ENCODE results near the gene CFAP300. TPM values are rescaled to one million over a fixed set of nuclear protein-coding genes. Genes with fewer than 3 reads are reported as not detected.

The CFAP300 gene
- total RNA-seq, 1 experiment from 2014 or later = 9.0 TPM

GRCh38 chr11:102073253-102073652 lies 26.0 kb downstream of the CFAP300 start:
- DNase-seq (ENCODE audit: low spot score) = no peak

- no peak for DNase-seq (ENCODE audit: low spot score)
These were observed 32.4 kb downstream of the CFAP300 start for GRCh38 chr11:102079625-102080024.

GRCh38 chr11:102081313-102081712 lies 34.1 kb downstream of the CFAP300 start:
- DNase-seq (ENCODE audit: low spot score) = no peak

DNA sequence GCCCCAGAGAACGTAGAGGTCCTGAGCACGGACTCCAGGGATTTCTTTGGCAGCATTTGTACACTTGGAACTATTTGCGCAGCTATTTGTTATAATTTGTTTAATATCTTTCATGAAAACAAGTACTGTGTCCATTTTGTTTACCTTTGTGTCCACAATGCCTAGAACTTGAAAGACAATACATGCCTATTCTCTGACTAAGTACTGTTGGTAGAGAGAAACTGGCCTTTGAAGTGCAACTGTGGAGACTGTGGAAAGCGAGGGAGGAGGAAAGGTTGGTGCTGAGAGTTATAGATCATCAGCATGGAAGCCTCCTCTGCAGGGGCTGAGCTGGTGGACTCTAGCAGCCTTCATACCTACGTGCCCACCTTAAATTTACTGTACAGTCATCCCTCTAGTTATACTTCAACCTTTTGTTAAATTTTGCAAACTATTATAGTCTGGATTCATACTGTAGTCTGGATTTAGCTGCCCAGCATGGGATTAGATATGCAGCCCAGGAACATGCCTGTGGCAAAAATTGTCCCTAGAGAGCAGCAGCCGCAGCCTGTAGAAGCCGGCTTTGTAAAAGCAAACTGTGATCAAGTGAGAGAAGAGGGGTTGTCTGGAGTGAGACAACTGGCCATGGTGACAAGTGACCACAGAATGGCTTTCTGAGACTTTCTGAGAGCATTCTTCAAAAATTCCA lies 38.8 kb downstream of the CFAP300 start:
- DNase-seq (ENCODE audit: low spot score) = no peak

GRCh38 chr11:102097186-102097585 lies 49.9 kb downstream of the CFAP300 start:
- no peak for DNase-seq (ENCODE audit: low spot score)

DNA sequence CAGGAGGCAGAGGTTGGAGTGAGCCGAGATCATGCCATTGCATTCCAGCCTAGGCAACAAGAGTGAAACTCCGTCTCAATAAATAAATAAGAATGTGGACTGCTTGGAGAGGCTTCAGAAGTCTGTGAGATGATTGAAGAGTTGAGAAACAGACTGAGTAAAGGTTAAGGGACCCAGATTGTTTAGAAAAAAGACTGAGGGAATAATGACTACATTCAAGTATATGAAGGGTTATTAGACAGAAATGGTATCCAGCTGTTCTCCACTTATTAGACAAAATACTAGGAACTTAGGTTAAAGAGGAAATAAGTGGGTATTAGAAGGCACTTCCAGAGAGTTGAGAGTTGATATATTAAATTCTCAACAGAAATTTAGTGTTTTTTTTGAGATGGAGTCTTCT lies 52.5 kb downstream of the CFAP300 start:
- DNase-seq (ENCODE audit: low spot score) = no peak

DNA sequence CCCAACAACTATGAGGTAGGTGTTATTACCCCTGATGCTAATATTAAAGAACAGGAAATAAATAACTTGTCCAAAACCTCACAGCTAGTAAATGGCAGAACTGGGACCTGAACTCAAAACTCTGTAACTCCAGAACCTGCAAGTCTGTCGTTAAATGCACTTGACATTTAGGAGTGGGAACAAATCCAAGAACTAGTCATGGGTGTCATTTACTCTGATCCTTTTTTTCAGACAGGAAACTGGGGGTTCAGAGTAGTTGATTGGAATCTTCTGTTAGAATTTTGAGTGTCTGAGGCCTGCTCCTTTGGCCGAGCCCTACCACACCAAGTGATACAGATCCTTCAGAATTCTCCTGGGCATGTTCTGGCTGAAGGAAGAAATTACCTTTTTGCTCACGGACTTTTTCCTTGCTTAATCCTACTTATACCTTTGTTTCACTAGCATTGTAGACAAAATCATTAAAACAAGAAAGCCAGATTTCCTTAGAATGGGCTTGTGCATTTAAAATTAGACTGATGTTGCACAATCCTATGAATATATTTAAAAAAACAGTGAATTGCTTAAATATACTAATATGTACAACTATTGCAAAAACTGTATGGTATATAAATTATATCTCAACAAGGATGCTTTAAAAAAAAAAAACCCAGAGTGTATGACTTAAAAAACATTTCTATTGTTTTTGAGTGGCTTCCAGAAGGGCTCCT lies 61.6 kb downstream of the CFAP300 start:
- DNase-seq (ENCODE audit: low spot score) = no peak

- DNase-seq (ENCODE audit: low spot score) = peak; percentile 62
These were observed 62.9 kb downstream of the CFAP300 start, which contains the start of gene YAP1 for GRCh38 chr11:102109896-102110760. TSS of gene YAP1 (plus strand) at chr11:102110447. CDS start at chr11:102110849, 402 bp downstream.

DNA sequence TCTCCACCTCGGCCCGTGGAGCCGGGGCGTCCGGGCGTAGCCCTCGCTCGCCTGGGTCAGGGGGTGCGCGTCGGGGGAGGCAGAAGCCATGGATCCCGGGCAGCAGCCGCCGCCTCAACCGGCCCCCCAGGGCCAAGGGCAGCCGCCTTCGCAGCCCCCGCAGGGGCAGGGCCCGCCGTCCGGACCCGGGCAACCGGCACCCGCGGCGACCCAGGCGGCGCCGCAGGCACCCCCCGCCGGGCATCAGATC lies 63.4 kb downstream of the CFAP300 start:
- no peak for DNase-seq (ENCODE audit: low spot score)

DNA sequence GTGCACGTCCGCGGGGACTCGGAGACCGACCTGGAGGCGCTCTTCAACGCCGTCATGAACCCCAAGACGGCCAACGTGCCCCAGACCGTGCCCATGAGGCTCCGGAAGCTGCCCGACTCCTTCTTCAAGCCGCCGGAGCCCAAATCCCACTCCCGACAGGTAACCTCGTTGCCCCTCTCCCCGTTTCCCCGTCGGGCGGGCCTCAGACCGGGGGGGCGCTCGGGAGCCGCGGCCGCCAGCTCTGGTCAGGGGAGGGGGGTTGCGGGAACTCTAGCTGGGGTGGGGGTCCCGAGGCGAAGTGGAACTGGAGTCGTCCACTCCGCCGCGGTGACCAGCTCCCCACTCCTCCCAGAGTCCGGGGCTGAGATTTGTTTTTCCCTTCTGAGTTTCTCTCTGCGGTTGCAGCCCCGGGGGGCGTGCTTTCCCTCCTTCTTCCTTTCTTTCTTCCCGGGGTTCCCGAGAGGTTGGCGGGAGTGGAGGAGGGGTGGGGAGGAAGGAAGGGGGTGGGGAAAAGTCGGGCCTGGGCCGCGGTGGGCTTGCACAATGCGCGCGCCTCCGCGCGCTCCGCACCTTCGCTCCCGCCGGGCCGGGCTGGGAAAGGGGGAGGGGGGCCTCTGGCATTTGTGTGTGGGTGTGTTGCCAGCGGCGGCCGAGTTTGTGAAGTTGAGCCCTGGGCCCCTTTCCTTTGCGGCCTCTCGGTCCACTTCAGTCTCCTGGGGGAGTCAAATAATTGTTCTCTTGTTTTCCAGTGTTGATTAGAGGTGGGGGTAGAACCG lies 64.0 kb downstream of the CFAP300 start:
- DNase-seq (ENCODE audit: low spot score) = peak; percentile 27

- DNase-seq (ENCODE audit: low spot score) = peak; percentile 69
These were observed 64.7 kb downstream of the CFAP300 start for GRCh38 chr11:102111787-102112508.

DNA sequence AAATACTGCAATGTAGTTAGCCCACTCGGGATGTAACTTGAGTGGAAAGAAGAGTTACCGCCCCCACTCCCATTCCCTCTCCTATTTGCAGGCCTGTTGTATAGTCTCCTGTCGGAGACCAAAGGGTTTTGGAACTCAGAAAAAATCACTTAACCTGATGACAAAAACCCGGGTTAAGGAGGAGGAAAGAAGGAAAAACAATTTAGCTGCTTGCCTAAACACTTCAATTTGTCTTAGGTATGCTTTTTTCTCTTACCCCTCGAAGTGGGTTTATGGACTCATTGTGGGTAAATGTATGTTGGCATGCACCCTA lies 65.2 kb downstream of the CFAP300 start:
- no peak for DNase-seq (ENCODE audit: low spot score)

DNA sequence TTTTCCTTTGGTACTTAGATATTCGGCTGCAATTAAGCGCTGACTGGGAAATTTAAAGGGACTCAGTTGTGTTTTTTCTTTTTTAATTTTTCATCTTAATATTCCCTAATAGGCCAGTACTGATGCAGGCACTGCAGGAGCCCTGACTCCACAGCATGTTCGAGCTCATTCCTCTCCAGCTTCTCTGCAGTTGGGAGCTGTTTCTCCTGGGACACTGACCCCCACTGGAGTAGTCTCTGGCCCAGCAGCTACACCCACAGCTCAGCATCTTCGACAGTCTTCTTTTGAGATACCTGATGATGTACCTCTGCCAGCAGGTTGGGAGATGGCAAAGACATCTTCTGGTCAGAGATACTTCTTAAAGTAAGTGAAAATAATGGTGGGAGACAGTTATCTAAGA lies 66.8 kb downstream of the CFAP300 start:
- no peak for DNase-seq (ENCODE audit: low spot score)

GRCh38 chr11:102115557-102115956 lies 68.3 kb downstream of the CFAP300 start:
- DNase-seq (ENCODE audit: low spot score) = no peak

GRCh38 chr11:102116453-102117205 lies 69.4 kb downstream of the CFAP300 start:
- no peak for DNase-seq (ENCODE audit: low spot score)

DNA sequence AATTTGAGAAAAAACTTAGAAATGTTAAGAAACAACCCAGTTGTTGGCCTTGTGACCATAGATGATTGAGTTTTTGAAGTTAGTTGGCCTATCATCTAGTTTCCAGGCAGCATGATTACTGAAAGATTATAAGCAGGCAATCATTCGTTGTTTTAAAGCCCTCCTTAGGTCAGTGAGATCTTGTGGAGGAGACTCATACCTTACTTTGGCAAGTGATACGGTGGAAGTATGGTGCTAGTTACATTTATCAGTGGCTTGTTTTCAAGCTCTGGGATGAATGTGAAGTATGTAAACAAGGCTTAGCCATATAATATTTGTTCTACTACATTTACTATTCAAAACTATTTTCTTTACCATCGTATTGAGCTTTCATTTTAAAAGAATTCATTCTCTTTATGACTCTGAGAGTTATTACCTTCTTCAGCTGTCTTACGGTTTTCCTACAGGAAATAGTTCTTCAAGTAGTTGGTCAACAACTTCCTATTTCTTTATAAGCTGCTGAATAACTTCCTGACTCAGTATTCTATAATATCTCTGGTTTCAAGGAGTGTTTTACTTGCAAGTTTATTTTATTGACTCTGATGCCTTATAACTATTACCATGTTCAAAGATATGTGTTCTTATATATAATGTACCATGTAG lies 70.4 kb downstream of the CFAP300 start:
- no peak for DNase-seq (ENCODE audit: low spot score)

- no peak for DNase-seq (ENCODE audit: low spot score)
These were observed 71.7 kb downstream of the CFAP300 start for GRCh38 chr11:102118937-102119336.

- DNase-seq (ENCODE audit: low spot score) = no peak
These were observed 72.8 kb downstream of the CFAP300 start for GRCh38 chr11:102119997-102120396.

DNA sequence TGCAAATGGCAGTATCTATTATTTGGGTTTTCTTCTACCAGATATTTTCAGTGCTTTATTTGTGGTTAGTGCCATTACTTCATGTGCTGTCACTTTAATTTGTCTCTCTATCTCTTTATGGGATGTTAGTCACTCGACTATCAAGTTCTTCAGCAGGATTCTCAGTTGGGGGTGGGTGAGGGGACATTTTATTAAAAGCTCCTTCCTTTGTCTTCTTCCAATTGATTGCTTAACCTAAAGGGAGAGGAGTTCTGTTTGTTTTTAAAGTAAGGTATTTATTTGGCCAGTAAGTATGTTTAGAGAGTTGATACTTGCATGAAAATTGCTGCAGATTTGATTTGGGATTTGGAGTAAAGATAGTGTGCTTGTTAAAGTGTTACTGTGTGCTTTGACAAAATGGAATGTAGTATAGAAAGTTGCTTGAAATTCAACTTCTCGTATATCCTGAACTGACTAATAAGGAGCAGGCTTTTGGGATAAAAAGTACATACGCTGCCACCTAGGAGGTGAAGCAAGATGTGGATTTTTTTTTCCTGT lies 73.3 kb downstream of the CFAP300 start:
- peak; percentile 28 for DNase-seq (ENCODE audit: low spot score)

DNA sequence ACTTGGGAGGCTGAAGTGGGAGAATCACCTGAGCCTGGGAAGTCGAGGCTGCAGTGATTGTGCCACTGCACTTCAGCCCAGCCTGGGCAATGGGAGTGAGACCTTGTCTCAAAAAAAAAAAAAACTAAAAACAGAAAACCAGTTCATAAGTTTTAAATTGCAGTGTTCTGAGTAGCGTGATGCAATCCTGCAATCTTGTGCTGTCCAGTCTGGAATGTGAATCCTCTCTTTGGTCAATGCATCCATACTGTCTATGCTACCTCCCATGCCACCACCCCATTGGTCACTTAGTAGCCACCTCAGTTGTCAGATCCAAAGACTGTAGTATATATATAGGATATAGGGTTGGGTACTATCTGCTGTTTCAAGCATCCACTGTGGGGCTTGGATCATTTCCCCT lies 74.1 kb downstream of the CFAP300 start:
- no peak for DNase-seq (ENCODE audit: low spot score)
